NT2/D1 (cell line): ENCODE measurements around the gene PRM3.
A peak's percentile ranks its signal among the peaks of the same experiment; 100 is the strongest.

ENCODE experiments used
- DNase-seq: peaks from one replicate; pipeline ENCODE4 v3.0.0-alpha.2; 2011; ENCODE audit warnings: low read depth, low spot score
- H3K27me3 ChIP-seq: 2 replicates; pipeline ENCODE4 v1.6.0; 2011; ENCODE audit warnings: mild to moderate bottlenecking; ENCODE audit not compliant: insufficient read length, insufficient read depth
- H3K36me3 ChIP-seq: 2 replicates; pipeline ENCODE4 v1.6.1; 2011; ENCODE audit warnings: mild to moderate bottlenecking, low read length, mixed read lengths; ENCODE audit not compliant: insufficient read depth, insufficient read length
- H3K4me1 ChIP-seq: 2 replicates; pipeline ENCODE4 v1.5.1; 2011; ENCODE audit not compliant: insufficient read depth, insufficient read length
- H3K4me3 ChIP-seq: 2 replicates; pipeline ENCODE4 v1.5.1; 2011; ENCODE audit warnings: low read depth; ENCODE audit not compliant: insufficient read length
- H3K9ac ChIP-seq: 2 replicates; pipeline ENCODE4 v1.6.0; 2011; ENCODE audit warnings: low read depth; ENCODE audit not compliant: insufficient read length
- H3K9me3 ChIP-seq: 2 replicates; pipeline ENCODE4 v1.5.1; 2011; ENCODE audit warnings: mild to moderate bottlenecking, low read length; ENCODE audit not compliant: insufficient read depth
- SUZ12 ChIP-seq: IDR thresholded peaks from 2 replicates; pipeline ENCODE4 v1.6.1; 2011; ENCODE audit not compliant: insufficient read length, insufficient read depth; ENCODE audit errors: extremely low read depth
- YY1 ChIP-seq: IDR thresholded peaks from 2 replicates; pipeline ENCODE4 v1.6.1; 2011; ENCODE audit not compliant: insufficient read length, insufficient read depth
- ZNF274 ChIP-seq: IDR thresholded peaks from 2 replicates; pipeline ENCODE4 v1.6.1; 2011; ENCODE audit warnings: mild to moderate bottlenecking, low read depth, low read length

PRM3 gene

DNA sequence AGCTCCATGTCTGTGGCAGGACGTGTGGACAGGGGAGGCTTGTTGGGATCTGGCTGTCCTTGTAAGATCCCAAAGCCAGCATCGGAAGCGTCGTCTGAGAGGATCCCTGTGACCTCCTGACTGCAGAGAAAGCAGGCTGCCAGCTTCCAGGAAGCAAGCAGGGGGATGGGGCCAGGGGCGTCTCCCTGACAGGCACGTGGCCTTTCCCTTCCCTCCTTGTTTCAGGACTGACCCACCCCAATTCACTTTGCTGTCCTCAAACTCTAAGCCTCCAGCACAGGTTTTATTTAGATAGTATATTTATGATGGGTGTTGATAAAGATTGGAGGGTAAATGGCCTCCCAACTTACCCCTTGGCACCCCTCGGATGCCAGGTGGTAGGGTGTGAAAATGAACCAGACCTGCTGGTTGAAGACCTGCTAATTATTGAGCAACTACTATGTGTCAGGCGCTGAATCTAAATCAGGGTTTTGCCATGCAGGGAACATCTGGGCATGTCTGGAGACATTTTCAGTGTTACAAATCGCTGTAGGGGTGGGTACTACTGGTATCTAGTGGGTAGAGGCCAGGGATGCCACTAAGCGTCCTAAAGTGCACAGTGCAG is 42.0 kb downstream of the PRM3 start:
- no peak for DNase-seq
- no peak for TF ChIP-seq SUZ12
- peaks cover 6% of the 10 kb centered on the region for H3K4me1 ChIP-seq
- no peaks in the 10 kb centered on the region for H3K27me3 ChIP-seq
- no peaks in the 10 kb centered on the region for H3K9me3 ChIP-seq
- no peak overlapping the region for H3K4me3 ChIP-seq
- no peaks in the 10 kb centered on the region for H3K36me3 ChIP-seq
- peak overlapping the region; percentile 53 for H3K9ac ChIP-seq

GRCh38 chr16:11229906-11230305 is 43.5 kb downstream of the PRM3 start:
- no peak overlapping the region for H3K9ac ChIP-seq

GRCh38 chr16:11229432-11229831 is 44.0 kb downstream of the PRM3 start:
- H3K36me3 ChIP-seq: no peaks in the 10 kb centered on the region
- TF ChIP-seq SUZ12 (no peak), ZNF274 (no peak), YY1 (no peak)
- H3K4me1 ChIP-seq: peaks cover 6% of the 10 kb centered on the region
- H3K4me3 ChIP-seq: no peak overlapping the region
- no peaks in the 10 kb centered on the region for H3K9me3 ChIP-seq
- DNase-seq: no peak
- H3K27me3 ChIP-seq: peaks cover 5% of the 10 kb centered on the region
- H3K9ac ChIP-seq: no peak overlapping the region

More at GRCh38 chr16:11229906-11230305, 43.5 kb downstream of the PRM3 start:
- H3K4me3 ChIP-seq: no peak overlapping the region
- no peaks in the 10 kb centered on the region for H3K9me3 ChIP-seq
- peaks cover 6% of the 10 kb centered on the region for H3K4me1 ChIP-seq
- no peaks in the 10 kb centered on the region for H3K36me3 ChIP-seq
- no peak for DNase-seq
- peaks cover 5% of the 10 kb centered on the region for H3K27me3 ChIP-seq
- no peak for TF ChIP-seq ZNF274
- TF ChIP-seq SUZ12: no peak
- no peak for TF ChIP-seq YY1

DNA sequence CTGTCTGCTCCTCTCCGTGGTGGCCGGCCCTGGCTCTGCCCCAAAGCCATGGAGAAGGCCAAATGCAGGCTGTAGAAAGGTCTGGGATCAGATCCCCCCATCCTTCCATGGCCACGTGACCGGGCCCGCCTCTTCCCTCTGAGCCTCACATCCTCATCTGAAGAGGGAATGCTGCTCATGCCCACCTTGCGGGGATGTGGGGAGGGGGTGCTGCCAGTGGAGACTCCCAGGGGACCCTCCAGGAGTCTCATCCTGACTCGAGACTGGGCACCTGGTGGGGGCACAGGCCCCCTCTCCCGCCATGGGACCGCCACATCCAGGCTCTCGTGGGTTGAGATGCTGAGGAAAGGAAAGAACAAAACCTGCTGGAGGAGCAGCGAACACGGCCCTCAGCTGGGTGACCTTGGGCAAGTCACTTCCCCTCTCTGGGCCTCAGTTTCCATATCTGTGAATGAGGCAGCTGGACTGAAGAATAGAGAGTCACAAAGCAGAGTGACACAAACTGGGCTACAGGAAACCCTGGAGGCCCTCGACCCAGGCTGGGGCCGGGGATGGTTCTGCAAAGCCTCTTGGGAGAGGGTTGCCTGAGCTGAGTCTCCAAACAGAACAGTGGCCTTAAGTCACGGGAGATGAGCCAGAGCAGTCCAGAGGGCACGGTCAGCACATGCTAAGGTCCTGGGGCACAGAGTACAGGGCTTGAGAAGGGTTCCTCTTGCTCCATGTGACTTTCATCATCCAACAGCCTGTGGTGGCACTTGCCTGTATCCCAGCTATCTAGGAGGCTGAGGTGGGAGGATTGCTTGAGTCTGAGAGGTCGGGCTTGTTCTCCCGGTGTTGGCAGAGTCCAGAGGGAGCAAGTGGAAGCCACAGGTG is 47.5 kb downstream of the PRM3 start:
- no peak for DNase-seq
- no peaks in the 10 kb centered on the region for H3K9me3 ChIP-seq
- TF ChIP-seq YY1 (no peak), ZNF274 (no peak), SUZ12 (no peak)
- no peak overlapping the region for H3K9ac ChIP-seq
- no peak overlapping the region for H3K4me3 ChIP-seq
- no peaks in the 10 kb centered on the region for H3K4me1 ChIP-seq
- no peaks in the 10 kb centered on the region for H3K36me3 ChIP-seq
- peaks cover 5% of the 10 kb centered on the region for H3K27me3 ChIP-seq

- no peaks in the 10 kb centered on the region for H3K9me3 ChIP-seq
- no peaks in the 10 kb centered on the region for H3K4me1 ChIP-seq
- H3K36me3 ChIP-seq: no peaks in the 10 kb centered on the region
- H3K27me3 ChIP-seq: peaks cover 5% of the 10 kb centered on the region
- H3K9ac ChIP-seq: no peak overlapping the region
- no peak for TF ChIP-seq ZNF274
- TF ChIP-seq YY1: no peak
- no peak for TF ChIP-seq SUZ12
- DNase-seq: no peak
- no peak overlapping the region for H3K4me3 ChIP-seq
Observed at GRCh38 chr16:11224894-11225676, 48.3 kb downstream of the PRM3 start.

DNA sequence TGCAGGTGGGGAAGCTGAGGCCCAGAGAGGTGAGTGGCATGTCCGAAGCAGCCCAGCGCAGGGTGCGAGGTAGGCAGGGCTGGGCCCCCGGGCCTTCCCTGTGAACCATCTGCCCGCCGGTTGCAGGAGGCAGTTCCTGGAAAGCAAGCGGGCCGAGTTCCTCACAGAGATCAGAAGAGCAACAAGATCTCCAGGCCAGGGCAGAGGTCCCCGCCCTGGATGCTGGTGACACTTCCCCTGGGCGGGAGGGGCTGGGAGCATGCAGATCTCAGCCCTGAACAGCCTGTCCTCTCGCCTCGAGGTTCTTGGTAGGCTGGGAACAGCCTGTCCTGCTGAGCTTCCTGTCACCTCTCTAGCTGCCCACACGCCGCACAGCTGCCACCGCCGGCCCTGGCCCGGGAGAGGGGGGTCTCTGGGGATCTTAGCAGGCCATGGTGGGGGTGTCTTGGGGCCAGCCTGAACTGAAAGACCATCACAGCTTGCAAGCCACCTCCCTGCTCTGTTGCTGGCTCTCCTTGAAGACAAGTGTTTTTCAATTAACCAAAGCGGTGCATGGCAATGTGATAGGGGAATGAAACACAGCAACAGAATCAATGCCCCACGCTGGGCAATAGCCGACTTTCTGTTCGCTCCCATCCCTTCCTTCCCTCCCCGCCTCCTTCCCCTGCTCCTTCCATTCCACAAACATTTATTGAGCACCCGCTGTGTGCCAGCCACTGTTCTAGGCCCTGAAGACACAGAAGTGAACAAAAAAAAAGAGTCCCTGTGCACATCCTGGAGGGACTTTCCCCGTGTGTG is 49.1 kb downstream of the PRM3 start:
- Histone ChIP-seq H3K9me3 (peaks cover 3% of the 10 kb centered on the region), H3K4me1 (no peaks in the 10 kb centered on the region), H3K9ac (no peak overlapping the region), H3K36me3 (no peaks in the 10 kb centered on the region), H3K4me3 (no peak overlapping the region), H3K27me3 (peaks cover 5% of the 10 kb centered on the region)
- no peak for DNase-seq
- TF ChIP-seq SUZ12: no peak
- TF ChIP-seq YY1: no peak
- TF ChIP-seq ZNF274: no peak
